GM12873 (cell line): ENCODE measurements around the gene FETUB.

ENCODE experiments used
- TF ChIP-seq, protein P1 (sequence below): IDR thresholded peaks from 2 replicates; pipeline ENCODE4 v1.5.1; 2012; ENCODE audit warnings: low read depth, mild to moderate bottlenecking, moderate library complexity, low read length, control low read depth; ENCODE audit not compliant: insufficient read depth; ENCODE audit errors: missing control alignments

FETUB gene, protein sequence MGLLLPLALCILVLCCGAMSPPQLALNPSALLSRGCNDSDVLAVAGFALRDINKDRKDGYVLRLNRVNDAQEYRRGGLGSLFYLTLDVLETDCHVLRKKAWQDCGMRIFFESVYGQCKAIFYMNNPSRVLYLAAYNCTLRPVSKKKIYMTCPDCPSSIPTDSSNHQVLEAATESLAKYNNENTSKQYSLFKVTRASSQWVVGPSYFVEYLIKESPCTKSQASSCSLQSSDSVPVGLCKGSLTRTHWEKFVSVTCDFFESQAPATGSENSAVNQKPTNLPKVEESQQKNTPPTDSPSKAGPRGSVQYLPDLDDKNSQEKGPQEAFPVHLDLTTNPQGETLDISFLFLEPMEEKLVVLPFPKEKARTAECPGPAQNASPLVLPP

DNA sequence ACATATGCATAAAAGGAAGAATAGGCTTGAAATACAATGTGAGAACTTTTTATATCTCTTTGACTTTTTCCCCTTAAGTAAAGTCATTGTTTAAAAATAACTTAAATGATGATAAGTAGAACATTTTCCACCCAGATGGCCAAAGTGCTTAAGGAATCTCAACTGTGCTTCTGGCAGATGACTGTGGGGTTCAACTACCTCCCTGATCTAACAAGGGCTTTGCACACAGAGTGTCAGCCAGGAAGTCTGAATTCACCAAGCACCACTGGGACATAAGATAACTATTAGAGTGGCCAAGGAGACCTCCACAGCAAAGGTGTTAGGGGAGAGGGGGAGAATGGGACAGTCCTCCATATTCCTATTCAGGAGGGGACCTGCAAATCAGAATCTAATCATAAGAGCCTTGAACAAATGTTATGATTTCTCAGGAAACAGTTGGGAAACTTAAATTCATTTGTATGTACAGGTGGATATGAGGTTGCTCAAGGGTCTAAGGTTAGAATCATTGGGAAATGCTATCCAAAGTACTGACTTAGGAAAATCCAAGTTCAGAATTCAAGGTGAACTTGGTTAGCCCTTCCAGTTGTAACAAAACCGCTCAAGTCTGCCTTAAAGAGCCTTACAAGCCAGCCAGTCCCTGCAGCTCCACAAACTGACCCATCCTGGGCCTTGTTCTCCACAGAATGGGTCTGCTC, at the start of gene FETUB:
FETUB (plus strand) TSS at position 622 of the 695 bp plus-strand sequence; CDS start at position 684, 62 bp downstream.
- TF ChIP-seq, protein P1, sequence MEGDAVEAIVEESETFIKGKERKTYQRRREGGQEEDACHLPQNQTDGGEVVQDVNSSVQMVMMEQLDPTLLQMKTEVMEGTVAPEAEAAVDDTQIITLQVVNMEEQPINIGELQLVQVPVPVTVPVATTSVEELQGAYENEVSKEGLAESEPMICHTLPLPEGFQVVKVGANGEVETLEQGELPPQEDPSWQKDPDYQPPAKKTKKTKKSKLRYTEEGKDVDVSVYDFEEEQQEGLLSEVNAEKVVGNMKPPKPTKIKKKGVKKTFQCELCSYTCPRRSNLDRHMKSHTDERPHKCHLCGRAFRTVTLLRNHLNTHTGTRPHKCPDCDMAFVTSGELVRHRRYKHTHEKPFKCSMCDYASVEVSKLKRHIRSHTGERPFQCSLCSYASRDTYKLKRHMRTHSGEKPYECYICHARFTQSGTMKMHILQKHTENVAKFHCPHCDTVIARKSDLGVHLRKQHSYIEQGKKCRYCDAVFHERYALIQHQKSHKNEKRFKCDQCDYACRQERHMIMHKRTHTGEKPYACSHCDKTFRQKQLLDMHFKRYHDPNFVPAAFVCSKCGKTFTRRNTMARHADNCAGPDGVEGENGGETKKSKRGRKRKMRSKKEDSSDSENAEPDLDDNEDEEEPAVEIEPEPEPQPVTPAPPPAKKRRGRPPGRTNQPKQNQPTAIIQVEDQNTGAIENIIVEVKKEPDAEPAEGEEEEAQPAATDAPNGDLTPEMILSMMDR = no peak

DNA sequence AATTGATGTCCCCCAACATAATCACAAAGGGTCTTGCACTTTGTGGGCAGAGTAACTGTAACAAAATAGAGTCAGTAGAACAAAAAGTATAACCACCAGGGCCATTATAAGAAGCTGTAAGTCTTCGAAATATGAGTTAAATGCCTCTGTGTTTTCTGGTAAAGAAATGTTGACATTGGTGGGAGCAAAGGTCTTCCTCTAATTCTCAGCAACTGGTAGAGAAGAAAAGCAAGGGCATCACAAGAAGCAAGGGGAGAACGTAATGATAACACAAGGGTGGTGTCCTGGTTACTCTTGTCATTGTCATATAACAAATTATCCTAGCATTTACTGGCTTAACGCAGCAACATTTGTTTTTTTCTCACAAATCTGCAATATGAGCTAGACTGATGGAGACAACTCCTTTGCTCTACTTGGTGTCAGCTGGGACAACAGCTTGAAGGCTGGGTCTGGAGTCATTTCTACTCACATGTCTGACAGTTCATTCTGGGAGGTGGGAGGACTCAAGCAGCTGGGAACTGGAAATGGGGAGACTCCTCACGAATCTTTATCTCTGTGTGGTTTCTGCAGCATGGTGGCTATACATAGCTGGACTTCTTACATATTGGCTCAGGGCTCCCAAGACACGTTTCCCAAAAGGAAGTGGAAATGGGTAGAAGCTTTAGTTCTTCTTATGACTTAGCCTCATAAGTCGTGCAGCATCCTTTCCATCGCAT, 49.5 kb upstream of the FETUB start:
- TF ChIP-seq, protein P1 = no peak

DNA sequence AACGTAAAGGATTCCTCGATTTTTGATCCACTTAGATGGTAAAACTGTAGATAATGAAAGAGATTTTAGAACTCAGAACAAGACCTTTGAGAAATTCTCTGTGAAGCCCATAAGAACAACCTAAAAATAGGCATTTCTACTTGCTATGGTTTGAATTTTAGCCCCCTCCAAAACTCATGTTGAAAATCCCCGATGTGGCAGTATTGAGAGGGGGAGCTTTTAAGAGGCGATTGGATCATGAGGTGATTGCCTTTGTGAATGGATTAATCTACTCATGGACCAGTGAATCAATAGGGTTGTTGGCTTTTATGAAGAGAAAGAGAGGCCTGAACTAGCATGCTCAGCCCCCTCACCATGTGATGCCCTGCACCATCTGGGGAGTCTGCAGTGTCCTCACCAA, 47.5 kb upstream of the FETUB start:
- TF ChIP-seq, protein P1 = no peak

DNA sequence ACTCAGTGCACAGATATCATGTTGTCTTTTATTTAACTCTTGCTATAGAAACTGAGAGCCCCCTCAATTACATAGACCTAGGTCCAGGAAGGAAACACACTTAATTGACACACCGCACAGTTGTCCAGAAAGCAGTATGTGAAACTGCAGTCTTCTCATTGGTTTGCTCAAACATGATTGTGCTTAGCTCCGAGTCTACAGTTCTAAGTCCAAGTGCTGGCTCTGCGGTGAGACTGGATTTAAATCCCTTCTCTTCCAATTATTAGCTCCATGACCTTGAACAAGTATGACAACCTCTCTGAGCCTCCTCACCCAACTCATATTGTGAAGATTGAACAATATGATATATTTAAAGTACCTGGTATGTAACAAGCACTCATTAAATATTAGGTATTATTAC, 46.3 kb upstream of the FETUB start:
- TF ChIP-seq, protein P1 = no peak

DNA sequence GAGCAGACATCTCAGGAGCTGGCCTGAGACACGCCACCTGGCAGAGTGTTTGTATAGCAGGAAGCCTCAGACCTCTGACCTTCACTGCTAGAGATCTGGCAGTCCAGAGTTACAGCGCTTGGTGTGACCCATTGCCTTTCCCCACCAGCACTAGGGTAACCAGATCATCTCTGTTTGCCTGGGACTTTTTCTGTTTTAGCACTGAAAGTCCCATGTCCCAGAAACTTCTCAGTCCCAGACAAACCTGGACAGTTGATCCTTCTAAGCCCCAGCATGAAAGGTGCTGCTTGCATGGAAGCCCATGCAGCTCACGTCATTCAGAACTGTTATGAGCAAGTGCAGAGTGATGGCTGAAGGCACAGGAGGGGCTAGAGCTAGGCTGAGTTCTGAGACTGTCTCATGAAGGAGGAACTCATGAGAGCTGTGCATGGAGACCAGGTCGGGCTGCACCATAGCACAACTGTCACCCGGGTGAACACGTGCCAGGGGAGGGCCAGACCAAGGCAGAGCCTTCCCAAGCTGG, 45.5 kb upstream of the FETUB start:
- TF ChIP-seq, protein P1 = no peak

DNA sequence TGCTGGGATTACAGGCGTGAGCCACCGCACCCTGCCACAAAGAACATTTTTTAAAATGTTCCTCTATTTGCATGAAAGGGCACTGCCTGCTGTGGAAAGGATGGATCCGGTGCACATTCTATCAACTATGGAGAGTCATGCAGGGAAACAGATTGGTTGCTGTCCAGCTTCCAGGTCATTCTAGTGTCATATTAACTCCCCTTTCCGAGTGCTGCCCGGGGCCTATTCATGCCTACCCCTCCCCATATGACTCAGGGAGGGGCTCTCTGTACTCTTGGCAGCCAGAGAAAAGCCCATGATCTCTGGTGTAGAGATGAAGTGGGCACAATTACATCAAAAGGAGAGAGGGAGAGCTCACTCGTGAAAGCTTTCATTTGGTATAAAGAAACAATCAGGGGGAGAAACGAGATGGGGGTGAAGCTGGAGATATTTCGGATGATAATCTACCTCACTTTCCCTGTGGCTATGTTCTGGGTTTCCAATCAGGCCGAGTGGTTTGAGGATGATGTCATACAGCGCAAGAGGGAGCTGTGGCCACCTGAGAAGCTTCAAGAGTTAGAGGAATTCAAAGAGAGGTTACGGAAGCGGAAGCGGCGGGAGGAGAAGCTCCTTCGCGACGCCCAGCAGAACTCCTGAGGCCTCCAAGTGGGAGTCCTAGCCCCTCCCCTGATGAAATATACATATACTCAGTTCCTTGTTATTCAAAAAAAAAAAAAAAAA, 43.5 kb upstream of the FETUB start:
- TF ChIP-seq, protein P1 = no peak
